Stimulated activated effector memory CD8-positive, alpha-beta T cell treated with anti-CD3 and anti-CD28 coated beads, Interleukin-12 subunit alpha, Interleukin-12 subunit beta, amount 100 ng/mL, for 72 hours (primary cell): ENCODE data around the gene WBP2.
"Not testable (repeated sequence)": the region's sequence is repeated elsewhere in the genome, so short reads cannot be mapped to it uniquely, and the experiment has no call there.

Experiments
- ATAC-seq: fragments of 150-1000 bp; cut with Tn5 transposase; 2 replicates; pipeline ENCODE4 v1.10.0; 2021
- DNase-seq, 2 donors: peaks; one replicate each; pipeline ENCODE4 v3.0.0; 2021 to 2022; ENCODE audit warnings: low spot score in 2 of 2
- H3K27ac Mint-ChIP-seq: one replicate; pipeline ENCODE4 v1.8.0; 2022; ENCODE audit warnings: mild to moderate bottlenecking, mixed read lengths
- H3K36me3 Mint-ChIP-seq: one replicate; pipeline ENCODE4 v1.8.0; 2022; ENCODE audit warnings: mild to moderate bottlenecking, mixed read lengths
- H3K4me1 Mint-ChIP-seq: one replicate; pipeline ENCODE4 v1.8.0; 2022; ENCODE audit warnings: mixed read lengths
- H3K4me3 Mint-ChIP-seq: one replicate; pipeline ENCODE4 v1.8.0; 2022; ENCODE audit warnings: mild to moderate bottlenecking, mixed read lengths
- H3K9me3 Mint-ChIP-seq: one replicate; pipeline ENCODE4 v1.8.0; 2022; ENCODE audit warnings: mixed read lengths

Gene WBP2

GRCh38 chr17:75861927-75862317, 6.8 kb upstream of the WBP2 start:
- Mint-ChIP-seq H3K27ac (no peak overlapping the region), H3K4me3 (no peak overlapping the region), H3K36me3 (peaks cover 9% of the 10 kb centered on the region), H3K4me1 (peaks cover 28% of the 10 kb centered on the region), H3K9me3 (no peaks in the 10 kb centered on the region)
- no peak for DNase-seq
- ATAC-seq = no peak

- not testable (repeated sequence) for H3K27ac Mint-ChIP-seq, H3K4me3 Mint-ChIP-seq, H3K36me3 Mint-ChIP-seq, DNase-seq, ATAC-seq, H3K9me3 Mint-ChIP-seq
- peaks cover 21% of the 10 kb centered on the region for H3K4me1 Mint-ChIP-seq
Observed at GRCh38 chr17:75859358-75859757, 4.2 kb upstream of the WBP2 start.

- H3K27ac Mint-ChIP-seq = no peak overlapping the region
Observed at GRCh38 chr17:75856062-75856756, 1.1 kb upstream of the WBP2 start.

GRCh38 chr17:75854881-75855309, 240 bp downstream of the WBP2 start:
- Mint-ChIP-seq H3K27ac (no peak overlapping the region), H3K4me1 (peaks cover 27% of the 10 kb centered on the region), H3K9me3 (no peaks in the 10 kb centered on the region), H3K4me3 (no peak overlapping the region), H3K36me3 (peaks cover 36% of the 10 kb centered on the region)
- ATAC-seq = peak; percentile 3
- no peak for DNase-seq

More at GRCh38 chr17:75856062-75856756, 1.1 kb upstream of the WBP2 start:
- Mint-ChIP-seq H3K4me1 (peaks cover 29% of the 10 kb centered on the region), H3K9me3 (no peaks in the 10 kb centered on the region), H3K36me3 (peaks cover 23% of the 10 kb centered on the region), H3K4me3 (no peak overlapping the region)
- ATAC-seq (peak; percentile 43), DNase-seq (peak in 1 of 2 donors; percentile 74)

GRCh38 chr17:75854101-75854748, 910 bp downstream of the WBP2 start:
- Mint-ChIP-seq H3K4me1 (peaks cover 27% of the 10 kb centered on the region), H3K27ac (no peak overlapping the region), H3K36me3 (peaks cover 42% of the 10 kb centered on the region), H3K4me3 (no peak overlapping the region), H3K9me3 (no peaks in the 10 kb centered on the region)
- DNase-seq (no peak), ATAC-seq (no peak)

- H3K36me3 Mint-ChIP-seq = peaks cover 50% of the 10 kb centered on the region
- H3K4me1 Mint-ChIP-seq = peaks cover 28% of the 10 kb centered on the region
- no peak overlapping the region for H3K27ac Mint-ChIP-seq
- ATAC-seq (no peak), DNase-seq (no peak)
- H3K9me3 Mint-ChIP-seq = no peaks in the 10 kb centered on the region
- no peak overlapping the region for H3K4me3 Mint-ChIP-seq
Observed at GRCh38 chr17:75853433-75853832, 1.7 kb downstream of the WBP2 start.

GRCh38 chr17:75851693-75851991, 3.5 kb downstream of the WBP2 start:
- not testable (repeated sequence) for H3K27ac Mint-ChIP-seq, ATAC-seq, DNase-seq, H3K4me3 Mint-ChIP-seq, H3K9me3 Mint-ChIP-seq
- peaks cover 31% of the 10 kb centered on the region for H3K4me1 Mint-ChIP-seq
- H3K36me3 Mint-ChIP-seq = peaks cover 66% of the 10 kb centered on the region

- H3K9me3 Mint-ChIP-seq = no peaks in the 10 kb centered on the region
- DNase-seq = no peak
- no peak for ATAC-seq
- H3K27ac Mint-ChIP-seq = no peak overlapping the region
- H3K4me1 Mint-ChIP-seq = peaks cover 28% of the 10 kb centered on the region
- peaks cover 70% of the 10 kb centered on the region for H3K36me3 Mint-ChIP-seq
- H3K4me3 Mint-ChIP-seq = no peak overlapping the region
Observed at GRCh38 chr17:75850928-75851692, 4.0 kb downstream of the WBP2 start.

GRCh38 chr17:75849724-75850123, 5.4 kb downstream of the WBP2 start:
- Mint-ChIP-seq H3K9me3 (no peaks in the 10 kb centered on the region), H3K36me3 (peaks cover 81% of the 10 kb centered on the region), H3K4me3 (no peak overlapping the region), H3K4me1 (peaks cover 39% of the 10 kb centered on the region), H3K27ac (no peak overlapping the region)
- no peak for DNase-seq
- no peak for ATAC-seq

GRCh38 chr17:75849279-75849646, 5.9 kb downstream of the WBP2 start:
- DNase-seq (no peak), ATAC-seq (no peak)
- H3K4me1 Mint-ChIP-seq = peaks cover 35% of the 10 kb centered on the region
- H3K4me3 Mint-ChIP-seq = no peak overlapping the region
- peaks cover 81% of the 10 kb centered on the region for H3K36me3 Mint-ChIP-seq
- no peaks in the 10 kb centered on the region for H3K9me3 Mint-ChIP-seq
- no peak overlapping the region for H3K27ac Mint-ChIP-seq

GRCh38 chr17:75848523-75849278, 6.4 kb downstream of the WBP2 start:
- H3K4me3 Mint-ChIP-seq = no peak overlapping the region
- ATAC-seq (peak; percentile 36), DNase-seq (peak; percentile 76 to 88)
- no peaks in the 10 kb centered on the region for H3K9me3 Mint-ChIP-seq
- no peak overlapping the region for H3K27ac Mint-ChIP-seq
- peaks cover 32% of the 10 kb centered on the region for H3K4me1 Mint-ChIP-seq
- H3K36me3 Mint-ChIP-seq = peaks cover 81% of the 10 kb centered on the region

GRCh38 chr17:75847614-75848522, 7.3 kb downstream of the WBP2 start:
- ATAC-seq = no peak
- Mint-ChIP-seq H3K4me1 (peaks cover 24% of the 10 kb centered on the region), H3K9me3 (no peaks in the 10 kb centered on the region), H3K36me3 (peaks cover 87% of the 10 kb centered on the region), H3K4me3 (no peak overlapping the region), H3K27ac (no peak overlapping the region)
- no peak for DNase-seq

- H3K9me3 Mint-ChIP-seq = no peaks in the 10 kb centered on the region
- no peak for DNase-seq
- peak overlapping the region; percentile 96 for H3K27ac Mint-ChIP-seq
- peaks cover 85% of the 10 kb centered on the region for H3K36me3 Mint-ChIP-seq
- no peak overlapping the region for H3K4me3 Mint-ChIP-seq
- no peak for ATAC-seq
- peaks cover 24% of the 10 kb centered on the region for H3K4me1 Mint-ChIP-seq
Observed at GRCh38 chr17:75846692-75847613, 8.2 kb downstream of the WBP2 start.
